Endothelial cell of umbilical vein (primary cell): ENCODE measurements around the gene PRPF19.

Experiments
- CTCF ChIP-seq, 2 donors: IDR thresholded peaks; 1 replicate in 1 of 2; 2 replicates in 1 of 2; pipeline ENCODE4 v1.5.1; 2011; ENCODE audit warnings: low read length in 2 of 2, mild to moderate bottlenecking in 2 of 2, moderate library complexity in 2 of 2, control low read depth in 1 of 2, inconsistent platforms in 1 of 2, low read depth in 1 of 2; ENCODE audit not compliant: insufficient read depth in 1 of 2; ENCODE audit errors: extremely low read depth in 1 of 2
- GATA2 ChIP-seq: IDR thresholded peaks from 2 replicates; pipeline ENCODE4 v1.7.0; 2011; ENCODE audit warnings: low read depth, mild to moderate bottlenecking, moderate library complexity, mixed read lengths, low read length; ENCODE audit not compliant: insufficient read length, insufficient read depth
- POLR2A ChIP-seq: IDR thresholded peaks from 2 replicates; pipeline ENCODE4 v1.6.1; 2012; ENCODE audit warnings: low read depth, mild to moderate bottlenecking, control low read depth, low read length
- POLR2AphosphoS5 ChIP-seq: IDR thresholded peaks from 2 replicates; pipeline ENCODE4 v1.6.1; 2012; ENCODE audit warnings: low read depth, mild to moderate bottlenecking, control low read depth, low read length, moderate library complexity; ENCODE audit not compliant: insufficient read depth

- TF ChIP-seq GATA2: no peak
- TF ChIP-seq CTCF (IDR thresholded peaks at IDR 0.05; ENCODE audit: extremely low read depth in 1 of 2, insufficient read depth in 1 of 2, low read depth in 1 of 2, low read length in 2 of 2): no peak
- no peak for TF ChIP-seq POLR2A
- no peak for TF ChIP-seq POLR2AphosphoS5
These were observed 3.8 kb downstream of the PRPF19 start for GRCh38 chr11:60902625-60903024.
